GM23338 (cell line): ENCODE data around the gene KCNC4.

ENCODE experiments used
- CREB1 ChIP-seq: fragments of 250-450 bp; sonication (Bioruptor Pico); IDR thresholded peaks from 2 replicates; pipeline ENCODE4 v1.5.0; 2020; ENCODE audit warnings: low read depth, mild to moderate bottlenecking, moderate library complexity
- EZH2 ChIP-seq: fragments of 200-600 bp; sonication (generic); IDR thresholded peaks from one replicate; pipeline ENCODE4 v1.8.0; 2017; ENCODE audit warnings: antibody characterized with exemption, mild to moderate bottlenecking, low read depth; ENCODE audit not compliant: unreplicated experiment
- POLR2AphosphoS5 ChIP-seq: IDR thresholded peaks from 2 replicates; pipeline ENCODE4 v1.6.1; 2016; ENCODE audit warnings: antibody characterized with exemption, low read depth
- TF ChIP-seq, protein P1 (sequence below), 2 experiments: fragments of 200-600 bp in 1 of 2; sonication (generic) in 1 of 2; conservative IDR thresholded peaks; 2 replicates each; pipeline versions ENCODE4 v1.5.1 to v1.6.1; 2016 to 2017; ENCODE audit warnings: antibody characterized with exemption in 2 of 2, low read depth in 2 of 2, mild to moderate bottlenecking in 2 of 2, moderate library complexity in 1 of 2

DNA sequence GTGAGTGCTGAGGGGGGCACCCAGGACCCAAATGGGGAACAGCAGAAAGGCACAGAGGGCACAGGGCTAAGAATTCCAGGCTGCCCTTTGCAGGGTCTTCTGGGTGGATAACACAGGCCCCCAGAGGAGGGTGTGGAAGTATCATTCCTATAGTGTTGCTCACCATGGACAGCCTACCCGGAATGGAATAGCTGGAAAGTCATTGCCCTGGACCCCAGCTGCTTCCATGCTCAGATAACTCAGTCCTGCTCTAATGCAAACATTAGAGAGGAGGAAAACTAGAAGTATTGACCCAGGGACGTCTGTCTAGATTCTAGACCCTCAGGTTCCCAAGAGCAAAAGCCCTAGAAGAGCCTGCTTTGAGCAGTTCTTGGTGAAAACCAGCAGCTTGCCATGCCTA lies 35.2 kb upstream of the KCNC4 start:
- TF ChIP-seq EZH2 (no peak), CREB1 (no peak), POLR2AphosphoS5 (no peak)
- TF ChIP-seq, protein P1, sequence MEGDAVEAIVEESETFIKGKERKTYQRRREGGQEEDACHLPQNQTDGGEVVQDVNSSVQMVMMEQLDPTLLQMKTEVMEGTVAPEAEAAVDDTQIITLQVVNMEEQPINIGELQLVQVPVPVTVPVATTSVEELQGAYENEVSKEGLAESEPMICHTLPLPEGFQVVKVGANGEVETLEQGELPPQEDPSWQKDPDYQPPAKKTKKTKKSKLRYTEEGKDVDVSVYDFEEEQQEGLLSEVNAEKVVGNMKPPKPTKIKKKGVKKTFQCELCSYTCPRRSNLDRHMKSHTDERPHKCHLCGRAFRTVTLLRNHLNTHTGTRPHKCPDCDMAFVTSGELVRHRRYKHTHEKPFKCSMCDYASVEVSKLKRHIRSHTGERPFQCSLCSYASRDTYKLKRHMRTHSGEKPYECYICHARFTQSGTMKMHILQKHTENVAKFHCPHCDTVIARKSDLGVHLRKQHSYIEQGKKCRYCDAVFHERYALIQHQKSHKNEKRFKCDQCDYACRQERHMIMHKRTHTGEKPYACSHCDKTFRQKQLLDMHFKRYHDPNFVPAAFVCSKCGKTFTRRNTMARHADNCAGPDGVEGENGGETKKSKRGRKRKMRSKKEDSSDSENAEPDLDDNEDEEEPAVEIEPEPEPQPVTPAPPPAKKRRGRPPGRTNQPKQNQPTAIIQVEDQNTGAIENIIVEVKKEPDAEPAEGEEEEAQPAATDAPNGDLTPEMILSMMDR (conservative IDR thresholded peaks at IDR 0.05; ENCODE audit: low read depth in 2 of 2): no peak
